Fibroblast of gingiva (primary cell): ENCODE data around the gene GAL3ST1.
"Not testable (repeated sequence)": the region's sequence is repeated elsewhere in the genome, so short reads cannot be mapped to it uniquely, and the experiment has no call there.

Source experiments
- DNase-seq: peaks from one replicate; pipeline ENCODE4 v3.0.0-alpha.2; 2011; ENCODE audit warnings: low read depth

The GAL3ST1 gene

GRCh38 chr22:30596199-30596598 is 21.7 kb upstream of the GAL3ST1 start:
- DNase-seq: no peak

DNA sequence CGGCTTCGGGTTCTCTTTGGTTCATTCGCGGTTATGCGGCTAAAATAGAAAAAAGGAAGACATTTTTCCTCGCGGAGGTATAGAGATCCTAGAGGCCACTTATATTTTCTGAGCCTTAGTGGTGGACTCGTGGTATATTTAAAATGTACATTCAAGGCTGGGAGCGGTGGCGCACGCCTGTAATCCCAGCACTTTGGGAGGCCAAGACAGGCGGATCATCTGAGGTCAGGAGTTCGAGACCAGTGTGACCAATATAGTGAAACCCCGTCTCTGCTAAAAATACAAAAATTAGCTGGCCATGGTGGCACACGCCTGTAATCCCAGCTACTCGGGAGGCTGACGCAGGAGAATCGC is 17.9 kb upstream of the GAL3ST1 start:
- not testable (repeated sequence) for DNase-seq

DNA sequence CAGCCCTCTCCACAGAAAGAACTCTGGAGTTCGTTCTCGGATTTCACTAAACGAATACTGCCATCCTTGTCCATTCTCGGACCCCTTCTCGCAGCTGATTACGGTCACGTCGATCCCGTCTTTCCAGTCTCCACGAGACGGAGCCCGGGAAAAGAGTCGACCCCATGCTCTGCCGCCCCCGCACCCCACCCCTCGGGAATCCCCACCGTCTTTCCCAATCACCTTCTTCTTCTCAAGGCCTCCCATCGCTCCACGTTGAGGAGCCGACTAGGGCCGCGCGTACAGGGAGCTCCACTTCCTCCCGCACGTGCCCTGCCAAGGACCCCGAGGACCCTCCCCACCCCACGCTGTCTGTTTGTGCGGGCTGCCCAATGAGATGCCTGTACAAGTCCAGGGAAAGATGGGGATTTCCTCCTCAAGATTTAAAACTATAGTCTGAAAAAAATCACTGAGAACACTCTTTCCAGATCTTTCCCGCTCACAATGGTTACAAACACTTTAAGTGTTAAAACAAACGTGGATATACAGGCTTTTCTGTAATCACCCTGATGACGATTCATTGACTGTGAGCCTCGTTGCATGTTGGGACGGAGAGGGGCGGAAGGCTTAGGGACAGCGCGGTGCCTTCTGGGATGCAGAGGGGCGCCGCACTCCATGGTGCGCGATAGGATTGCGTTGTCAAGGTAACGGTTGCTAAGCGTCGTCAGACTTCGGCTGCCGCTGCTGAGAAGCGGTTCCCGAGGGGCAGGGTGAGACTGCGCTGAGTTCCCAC is 17.3 kb upstream of the GAL3ST1 start, which contains the start of gene PES1:
Gene PES1 (minus strand): TSS at position 323 of the 772 bp plus-strand sequence. CDS start 77 bp downstream, at position 246.
- DNase-seq: peak; percentile 100

DNA sequence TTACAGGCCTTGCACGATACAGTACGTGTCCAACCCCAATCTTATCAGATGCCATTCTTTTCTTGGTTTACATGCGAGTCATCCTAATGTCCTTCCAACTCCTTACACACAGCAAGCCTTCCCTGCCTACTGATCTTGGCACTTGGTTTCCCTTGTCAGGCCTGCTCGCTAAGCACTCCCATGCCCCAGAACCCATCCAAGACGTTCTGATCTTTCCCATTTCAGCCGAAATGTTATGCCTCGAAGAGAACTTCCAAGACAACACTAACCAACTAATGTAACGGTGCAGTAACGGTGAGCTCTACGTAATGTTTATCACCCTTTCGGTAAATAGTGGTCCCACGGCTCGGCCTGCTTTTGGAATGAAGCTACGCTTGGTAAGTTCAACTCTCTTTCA is 16.7 kb upstream of the GAL3ST1 start:
- DNase-seq: peak; percentile 21

DNA sequence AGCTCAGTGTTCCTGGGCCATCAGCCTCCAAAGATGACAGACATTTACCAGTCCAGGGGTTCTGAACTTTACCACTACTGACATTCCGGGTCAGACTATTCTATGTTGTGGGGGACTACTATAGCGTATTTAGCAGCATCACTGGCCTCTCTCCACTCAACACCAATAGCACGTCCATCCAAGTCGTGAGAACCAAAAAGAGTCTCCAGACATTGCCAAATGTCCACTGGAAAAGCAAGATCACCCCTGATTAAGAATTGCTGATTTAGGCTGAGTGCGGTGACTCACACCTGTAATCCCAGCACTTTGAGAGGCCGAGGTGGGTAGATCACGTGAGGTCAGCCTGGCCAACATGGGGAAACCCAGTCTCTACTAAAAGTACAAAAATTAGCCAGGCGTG is 11.9 kb upstream of the GAL3ST1 start:
- no peak for DNase-seq

GRCh38 chr22:30584441-30584840 is 10.0 kb upstream of the GAL3ST1 start:
- no peak for DNase-seq

DNA sequence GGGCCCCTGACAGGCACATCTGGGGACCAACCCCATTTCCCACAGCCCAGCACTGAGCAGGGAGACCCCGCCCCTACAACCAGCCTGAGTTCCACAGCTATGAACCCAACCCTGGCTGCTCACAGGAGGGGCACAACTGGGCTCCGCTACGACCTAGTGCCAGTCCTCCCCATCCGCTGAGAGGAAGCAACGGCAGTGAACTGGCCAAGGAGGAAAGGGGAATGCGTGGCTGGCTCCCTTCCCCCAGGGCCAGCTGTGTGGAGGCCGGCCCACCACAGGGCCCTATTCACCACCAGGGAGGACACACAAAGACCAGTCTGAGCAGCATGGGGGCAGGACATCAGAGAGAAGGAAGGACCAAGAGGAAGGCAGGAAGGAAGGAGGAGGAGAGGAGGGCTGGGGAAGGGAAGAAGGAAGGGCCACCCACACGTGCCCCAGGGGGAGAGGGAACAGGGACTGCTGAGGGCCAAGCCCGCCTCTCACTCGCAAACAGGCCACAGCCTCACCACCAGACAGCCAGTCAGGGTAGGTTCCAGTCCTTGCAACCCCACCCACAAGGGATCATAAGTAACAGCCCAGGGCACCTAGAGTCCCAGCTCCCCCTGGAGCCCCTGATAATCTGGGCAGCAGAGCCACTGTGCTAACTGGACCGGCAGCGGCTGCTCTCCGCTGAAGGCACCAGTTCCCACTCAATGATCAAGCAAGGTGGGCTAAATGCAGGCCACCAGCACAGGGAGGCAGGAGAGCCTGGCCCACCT is 8.5 kb upstream of the GAL3ST1 start:
- no peak for DNase-seq

DNA sequence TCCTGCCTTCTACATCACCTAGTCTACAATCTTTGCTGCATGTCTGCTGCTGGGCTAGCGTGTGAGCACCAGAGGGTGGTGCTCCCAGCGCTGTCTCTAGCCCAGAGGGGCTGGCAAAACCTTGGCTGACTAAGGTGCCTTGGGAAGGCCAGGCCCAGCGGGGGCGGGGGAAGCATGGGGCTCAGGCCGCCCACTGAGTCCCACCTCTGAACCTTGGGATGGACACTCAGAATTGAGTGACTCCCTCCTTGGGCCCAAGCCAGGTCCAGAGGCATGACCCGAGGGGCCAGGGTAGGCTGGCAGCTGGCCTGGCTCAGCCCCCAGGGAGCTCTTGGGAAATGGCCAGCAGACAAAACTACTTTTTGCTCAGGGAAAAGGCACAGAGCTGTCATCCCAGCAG is 7.6 kb upstream of the GAL3ST1 start:
- DNase-seq: no peak

DNA sequence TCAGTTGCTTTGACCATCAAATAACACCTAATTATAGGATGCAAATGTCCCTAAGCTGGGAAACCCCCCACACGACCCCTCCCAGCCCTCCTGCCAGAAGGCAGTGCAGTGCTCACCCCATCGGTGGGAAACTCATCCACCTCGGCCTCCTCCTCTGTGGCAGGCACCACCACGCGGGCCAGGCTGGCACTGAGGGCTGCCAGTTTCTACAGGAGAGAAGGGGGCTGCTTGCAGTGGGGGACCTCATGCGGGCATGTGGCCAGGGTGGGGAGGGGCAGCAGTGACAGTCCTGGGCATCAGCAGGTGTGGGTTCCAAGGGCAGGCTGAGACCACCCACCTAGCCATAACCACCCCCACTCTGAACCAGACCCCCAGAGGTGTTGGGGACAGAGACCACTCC is 6.4 kb upstream of the GAL3ST1 start:
- no peak for DNase-seq

GRCh38 chr22:30578481-30578880 is 4.0 kb upstream of the GAL3ST1 start:
- DNase-seq: no peak

DNA sequence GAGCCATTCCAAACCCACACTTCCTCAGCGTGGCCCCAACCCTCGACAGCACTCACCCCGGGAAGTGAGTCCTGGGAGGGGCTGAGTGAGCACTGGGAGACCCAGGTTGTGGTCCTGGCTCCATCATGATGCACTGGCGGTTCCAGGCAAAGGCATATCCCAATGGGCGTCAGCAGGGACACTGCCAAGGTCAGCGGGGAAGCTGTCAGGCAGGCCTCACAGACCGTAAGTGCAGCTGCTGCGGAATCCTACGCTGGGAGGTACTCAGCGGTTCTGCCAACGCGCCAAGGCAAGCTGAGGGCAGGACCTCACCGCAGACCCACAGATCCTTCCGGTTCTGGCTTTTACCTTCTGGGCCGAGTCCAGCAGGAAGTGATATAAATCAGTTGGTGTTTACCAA is 1.4 kb upstream of the GAL3ST1 start:
- DNase-seq: no peak

GRCh38 chr22:30574997-30575671 is 669 bp upstream of the GAL3ST1 start:
- DNase-seq: peak; percentile 46

DNA sequence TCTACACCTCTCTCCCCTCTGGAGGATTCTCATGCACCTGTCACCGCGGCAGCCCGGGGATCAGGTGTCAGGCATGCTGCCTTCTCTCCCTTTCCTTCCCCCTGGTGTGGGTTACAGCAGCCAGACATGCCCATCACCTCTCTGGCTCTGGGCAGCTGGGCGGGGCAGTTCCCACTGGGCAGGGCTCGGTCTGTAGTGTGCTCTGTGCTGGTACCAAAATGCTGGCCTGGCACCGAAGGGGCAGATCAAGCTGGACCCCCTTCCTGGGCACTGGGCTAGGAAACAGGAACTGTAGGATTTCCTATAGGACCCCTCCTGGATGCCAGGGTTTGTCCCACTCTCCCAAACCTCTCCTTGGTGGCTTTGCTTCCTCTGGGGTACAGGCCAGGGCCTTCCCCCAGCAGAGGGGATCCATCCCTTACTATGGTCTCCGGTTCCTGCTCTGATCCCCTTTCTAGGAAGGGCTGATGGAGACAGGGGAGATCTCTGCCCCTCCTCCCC is 821 bp downstream of the GAL3ST1 start:
- DNase-seq: no peak

DNA sequence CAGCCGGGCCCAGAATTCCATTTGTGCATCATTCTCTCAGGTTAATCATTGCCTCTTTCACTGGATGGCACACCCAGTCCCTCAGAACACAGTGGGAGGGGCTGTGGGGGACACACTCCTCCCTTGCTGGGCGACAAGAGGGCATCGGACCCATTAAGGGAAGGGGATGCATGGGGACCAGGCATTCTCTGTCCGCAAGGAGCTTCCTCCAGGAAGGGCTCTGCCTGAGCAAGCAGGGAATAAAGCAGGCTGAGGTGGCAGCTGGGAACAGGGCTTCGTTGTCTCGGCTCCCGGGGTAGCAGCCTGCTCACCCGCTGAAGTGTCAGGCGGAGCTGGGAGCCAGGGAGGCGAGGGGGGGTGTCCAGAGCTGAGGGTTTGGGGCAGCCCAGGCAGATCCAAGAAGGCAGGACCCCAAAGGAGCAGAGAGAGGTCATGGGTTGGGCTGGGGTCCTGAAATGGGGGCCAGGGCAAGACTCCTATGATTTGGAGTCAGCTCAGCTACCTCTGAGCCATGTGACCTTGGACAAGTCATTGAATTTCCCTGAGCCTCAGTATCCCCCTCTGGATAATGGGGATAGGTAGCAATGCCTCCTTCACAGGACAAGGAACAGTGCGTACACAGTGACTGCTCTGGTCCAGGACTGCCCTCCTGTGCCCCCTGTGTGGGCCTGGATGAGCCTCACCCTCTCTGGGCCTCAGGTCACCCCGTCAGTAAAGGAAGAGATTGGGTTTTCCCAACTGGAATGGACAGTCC is 1.4 kb downstream of the GAL3ST1 start:
- no peak for DNase-seq

GRCh38 chr22:30572210-30572609 is 2.3 kb downstream of the GAL3ST1 start:
- DNase-seq: no peak

GRCh38 chr22:30569674-30570202 is 4.7 kb downstream of the GAL3ST1 start:
- DNase-seq: no peak

DNA sequence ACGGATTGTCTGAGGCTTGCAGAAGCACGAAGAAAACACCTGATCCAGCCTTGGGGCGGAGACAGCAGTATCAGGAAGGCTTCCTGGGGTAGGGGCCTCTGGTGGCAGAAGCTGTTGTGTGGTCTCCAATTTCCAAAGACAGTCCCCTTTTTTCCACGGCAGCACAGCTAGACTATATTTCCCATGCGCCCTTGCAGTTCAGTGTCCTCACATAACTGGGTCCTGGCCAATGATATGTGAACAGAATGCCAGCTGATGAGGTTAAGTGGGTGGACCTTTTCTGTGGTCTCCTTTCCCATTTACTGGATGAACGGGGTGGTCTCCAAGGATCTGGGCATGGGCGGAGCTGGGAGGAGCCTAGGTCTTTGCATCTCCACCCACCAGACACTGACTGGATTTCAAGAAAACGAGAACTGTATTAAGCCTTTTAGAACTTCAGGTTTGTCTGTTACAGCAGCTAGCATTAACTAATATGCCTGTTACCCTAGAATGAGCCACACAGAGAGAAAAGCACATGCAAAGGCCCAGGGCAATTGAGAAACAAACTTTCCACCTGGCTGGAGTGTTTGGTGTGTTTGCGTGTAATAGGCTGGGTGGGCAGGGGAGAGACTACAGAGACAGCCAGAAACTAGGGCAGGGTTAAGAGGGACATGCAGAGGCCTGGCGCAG is 6.2 kb downstream of the GAL3ST1 start:
- DNase-seq: no peak

DNA sequence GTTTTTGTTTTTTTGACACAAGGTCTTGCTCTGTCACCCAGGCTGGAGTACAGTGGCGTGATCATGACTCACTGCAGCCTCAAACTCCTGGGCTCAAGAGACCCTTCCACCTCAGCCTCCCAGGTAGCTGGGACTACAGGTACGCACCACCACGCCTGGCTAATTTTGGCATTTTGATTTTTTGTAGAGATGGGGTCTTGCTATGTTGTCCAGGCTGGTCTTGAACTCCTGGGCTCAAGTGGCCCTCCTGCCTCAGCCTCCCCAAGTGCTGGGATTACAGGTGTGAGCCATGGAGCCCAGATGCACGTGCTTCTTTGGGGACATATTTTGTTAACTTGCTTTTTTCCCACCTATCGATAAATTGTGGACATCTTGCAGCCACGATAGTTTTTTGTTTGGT is 7.2 kb downstream of the GAL3ST1 start:
- DNase-seq: not testable (repeated sequence)

- DNase-seq: no peak
These were observed 8.3 kb downstream of the GAL3ST1 start for GRCh38 chr22:30566125-30566524.

GRCh38 chr22:30565341-30565740 is 9.1 kb downstream of the GAL3ST1 start:
- DNase-seq: no peak

GRCh38 chr22:30564761-30565119 is 9.7 kb downstream of the GAL3ST1 start:
- no peak for DNase-seq
